Smooth muscle cell (in vitro differentiated cells): ENCODE measurements around the gene ELF5. TPM values are rescaled to one million over a fixed set of nuclear protein-coding genes. Genes with fewer than 3 reads are reported as not detected.

Source experiments
- DNase-seq: peaks from one replicate; lab custom pipeline; 2025; ENCODE audit not compliant: unreplicated experiment; lab: John Stamatoyannopoulos, UW
- H2AFZ ChIP-seq: fragments of 200-600 bp; sonication (generic); 2 replicates; pipeline ENCODE4 v1.6.0; 2016; ENCODE audit warnings: antibody characterized with exemption, low read depth, mild to moderate bottlenecking
- H3F3A ChIP-seq: fragments of 200-600 bp; sonication (generic); 2 replicates; pipeline ENCODE4 v1.6.0; 2017; ENCODE audit warnings: antibody characterized with exemption, low read depth
- H3K27ac ChIP-seq: fragments of 200-600 bp; sonication (generic); 2 replicates; pipeline ENCODE4 v1.5.1; 2016; ENCODE audit warnings: low read depth, mild to moderate bottlenecking
- H3K27me3 ChIP-seq: fragments of 200-600 bp; sonication (generic); 2 replicates; pipeline ENCODE4 v1.6.1; 2016; ENCODE audit warnings: low read depth, mild to moderate bottlenecking
- H3K36me3 ChIP-seq: fragments of 200-600 bp; sonication (generic); 2 replicates; pipeline ENCODE4 v1.5.1; 2016; ENCODE audit warnings: low read depth
- H3K4me1 ChIP-seq: fragments of 200-600 bp; sonication (generic); 2 replicates; pipeline ENCODE4 v1.5.1; 2016; ENCODE audit warnings: low read depth
- H3K4me2 ChIP-seq: fragments of 200-600 bp; sonication (generic); 2 replicates; pipeline ENCODE4 v1.6.0; 2016; ENCODE audit warnings: mild to moderate bottlenecking
- H3K4me3 ChIP-seq: fragments of 200-600 bp; sonication (generic); 2 replicates; pipeline ENCODE4 v1.5.1; 2016; ENCODE audit warnings: mild to moderate bottlenecking
- H3K79me2 ChIP-seq: fragments of 200-600 bp; sonication (generic); 2 replicates; pipeline ENCODE4 v1.6.0; 2016; ENCODE audit warnings: low read depth, mild to moderate bottlenecking
- H3K9ac ChIP-seq: fragments of 200-600 bp; sonication (generic); 2 replicates; pipeline ENCODE4 v1.6.0; 2016; ENCODE audit warnings: low read depth
- H3K9me3 ChIP-seq: fragments of 200-600 bp; sonication (generic); replicated peaks from 2 replicates; pipeline ENCODE4 v1.5.1; 2016; ENCODE audit warnings: low read depth
- H4K20me1 ChIP-seq: fragments of 200-600 bp; sonication (generic); 2 replicates; pipeline ENCODE4 v1.6.0; 2016; ENCODE audit warnings: low read depth
- WGBS: methylation state at CpG from one replicate; pipeline ENCODE4 v1.1.7; 2016; ENCODE audit warnings: low lambda C conversion rate; 5-methylcytosine and 5-hydroxymethylcytosine counted together
- polyA plus RNA-seq: library from polyadenylated mRNA; unstranded; fragments of >200 nt; fragmentation: Nextera tagmentation; extraction: Ambion mirVana; gene quantifications from 2 replicates; pipeline ENCODE4 v1.2.1, GENCODE V29; 2016
- total RNA-seq: library from RNA; depleted of rRNA; stranded (reverse); fragments of >200 nt; gene quantifications from 2 replicates; pipeline ENCODE4 v1.2.3, GENCODE V29; 2014
- TF ChIP-seq, protein P1 (sequence below): fragments of 200-600 bp; sonication (generic); IDR thresholded peaks from 2 replicates; pipeline ENCODE4 v1.5.1; 2017; ENCODE audit warnings: borderline replicate concordance, mild to moderate bottlenecking, antibody characterized with exemption; ENCODE audit not compliant: insufficient read depth, poor library complexity, severe bottlenecking

ELF5 gene
- total and polyA plus RNA-seq, 2 experiments from 2014 or later = 0.67 TPM; not detected in 1

DNA sequence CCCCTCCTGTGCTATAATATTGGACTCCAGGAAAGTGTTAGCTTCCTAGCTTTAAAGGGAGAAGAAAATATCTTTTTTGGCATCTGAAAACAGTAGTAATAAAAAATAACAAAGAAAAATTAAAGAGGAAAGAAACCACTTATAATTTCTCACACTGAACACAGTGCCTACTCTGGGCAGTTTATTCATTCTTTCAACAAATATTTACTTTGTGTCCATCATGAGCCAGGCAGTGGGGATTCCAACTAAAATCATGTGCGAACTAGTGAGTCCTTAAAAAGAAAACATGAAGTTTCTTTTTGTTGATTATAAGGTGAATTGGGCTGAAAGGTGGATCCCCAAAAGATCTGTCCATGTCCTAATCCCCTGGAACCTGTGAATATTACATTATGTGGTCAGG is 16.0 kb upstream of the ELF5 start:
- H2AFZ ChIP-seq = no peak overlapping the region
- no peaks in the 10 kb centered on the region for H3K4me1 ChIP-seq
- no peaks in the 10 kb centered on the region for H3K36me3 ChIP-seq
- H3K9me3 ChIP-seq = no peaks in the 10 kb centered on the region
- H3K27ac ChIP-seq = no peak overlapping the region
- DNase-seq = no peak
- H3K9ac ChIP-seq = no peak overlapping the region
- H4K20me1 ChIP-seq = no peaks in the 10 kb centered on the region
- no peaks in the 10 kb centered on the region for H3K27me3 ChIP-seq
- H3K4me3 ChIP-seq = no peak overlapping the region
- H3K4me2 ChIP-seq = no peak overlapping the region
- no peaks in the 10 kb centered on the region for H3F3A ChIP-seq
- TF ChIP-seq, protein P1, sequence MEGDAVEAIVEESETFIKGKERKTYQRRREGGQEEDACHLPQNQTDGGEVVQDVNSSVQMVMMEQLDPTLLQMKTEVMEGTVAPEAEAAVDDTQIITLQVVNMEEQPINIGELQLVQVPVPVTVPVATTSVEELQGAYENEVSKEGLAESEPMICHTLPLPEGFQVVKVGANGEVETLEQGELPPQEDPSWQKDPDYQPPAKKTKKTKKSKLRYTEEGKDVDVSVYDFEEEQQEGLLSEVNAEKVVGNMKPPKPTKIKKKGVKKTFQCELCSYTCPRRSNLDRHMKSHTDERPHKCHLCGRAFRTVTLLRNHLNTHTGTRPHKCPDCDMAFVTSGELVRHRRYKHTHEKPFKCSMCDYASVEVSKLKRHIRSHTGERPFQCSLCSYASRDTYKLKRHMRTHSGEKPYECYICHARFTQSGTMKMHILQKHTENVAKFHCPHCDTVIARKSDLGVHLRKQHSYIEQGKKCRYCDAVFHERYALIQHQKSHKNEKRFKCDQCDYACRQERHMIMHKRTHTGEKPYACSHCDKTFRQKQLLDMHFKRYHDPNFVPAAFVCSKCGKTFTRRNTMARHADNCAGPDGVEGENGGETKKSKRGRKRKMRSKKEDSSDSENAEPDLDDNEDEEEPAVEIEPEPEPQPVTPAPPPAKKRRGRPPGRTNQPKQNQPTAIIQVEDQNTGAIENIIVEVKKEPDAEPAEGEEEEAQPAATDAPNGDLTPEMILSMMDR = no peak
- H3K79me2 ChIP-seq = no peaks in the 10 kb centered on the region
- WGBS = 92% methylated on average over 1 of the region's 1 CpG

DNA sequence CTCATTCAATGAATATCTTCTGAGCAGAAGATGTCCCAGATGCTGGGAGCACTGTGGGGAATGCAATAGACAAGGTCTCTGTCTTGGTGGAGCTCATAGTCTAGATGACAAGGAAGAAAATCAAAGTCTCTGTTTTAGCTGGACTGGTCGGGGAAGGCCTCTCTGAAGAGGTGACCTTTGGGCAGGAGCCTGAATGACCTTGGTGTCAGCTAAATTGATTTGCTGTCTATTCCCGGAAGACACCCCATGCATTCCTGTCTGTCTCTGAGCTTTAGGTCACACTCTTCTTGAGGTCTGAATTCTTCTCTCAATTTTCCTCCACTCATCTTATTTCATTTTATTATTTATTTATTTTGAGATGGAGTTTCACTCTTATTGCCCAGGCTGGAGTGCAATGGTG is 14.5 kb upstream of the ELF5 start:
- no peaks in the 10 kb centered on the region for H3K79me2 ChIP-seq
- H3K4me3 ChIP-seq = no peak overlapping the region
- no peaks in the 10 kb centered on the region for H4K20me1 ChIP-seq
- H3K36me3 ChIP-seq = no peaks in the 10 kb centered on the region
- no peak overlapping the region for H2AFZ ChIP-seq
- no peaks in the 10 kb centered on the region for H3K27me3 ChIP-seq
- no peak overlapping the region for H3K4me2 ChIP-seq
- TF ChIP-seq, protein P1 = no peak
- 100% methylated on average over 2 of the region's 2 CpGs for WGBS
- DNase-seq = no peak
- H3K4me1 ChIP-seq = no peaks in the 10 kb centered on the region
- H3K9me3 ChIP-seq = no peaks in the 10 kb centered on the region
- no peak overlapping the region for H3K27ac ChIP-seq
- no peaks in the 10 kb centered on the region for H3F3A ChIP-seq
- no peak overlapping the region for H3K9ac ChIP-seq

DNA sequence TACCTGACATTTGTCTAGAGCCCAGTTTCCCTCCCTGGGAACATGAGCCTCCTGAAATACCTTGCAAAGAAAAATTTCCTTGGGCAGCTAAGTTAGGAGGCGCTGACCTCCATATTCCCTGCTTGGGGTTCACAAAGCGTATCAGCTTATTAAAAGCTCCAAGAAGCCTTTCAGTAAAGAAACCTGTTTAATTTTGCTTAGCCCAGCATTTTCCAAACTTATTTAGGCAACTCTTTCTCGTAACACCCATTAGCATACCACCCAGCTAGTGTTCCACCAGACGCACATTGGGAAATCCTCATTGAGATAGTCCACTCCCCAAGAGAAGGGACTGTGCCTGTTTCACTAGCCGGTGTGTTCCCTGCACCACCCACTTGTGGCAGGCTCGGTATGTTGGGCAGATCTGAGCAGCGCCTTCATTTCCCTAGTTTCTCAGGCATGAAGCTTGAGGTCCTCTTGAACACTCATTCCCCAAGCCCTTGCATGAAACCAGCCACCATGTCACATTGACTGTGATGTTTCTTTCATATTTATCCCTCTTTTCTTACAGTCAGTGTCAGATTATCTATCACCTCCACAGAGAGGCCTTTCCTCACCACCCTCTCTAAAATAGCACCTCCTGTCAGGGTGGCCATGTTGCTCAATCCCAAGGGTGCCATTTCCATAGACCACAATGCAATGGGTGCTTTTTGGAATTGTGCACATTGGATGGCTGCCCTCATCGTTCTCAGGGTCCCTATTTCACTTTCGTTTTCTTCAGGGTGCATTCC is 12.5 kb upstream of the ELF5 start:
- Histone ChIP-seq H3K9me3 (no peaks in the 10 kb centered on the region), H3K4me2 (no peak overlapping the region), H3K9ac (no peak overlapping the region), H3K4me1 (no peaks in the 10 kb centered on the region), H2AFZ (no peak overlapping the region), H3K79me2 (no peaks in the 10 kb centered on the region), H3K27ac (no peak overlapping the region), H3K36me3 (no peaks in the 10 kb centered on the region), H3K4me3 (no peak overlapping the region), H4K20me1 (no peaks in the 10 kb centered on the region), H3F3A (no peaks in the 10 kb centered on the region), H3K27me3 (no peaks in the 10 kb centered on the region)
- 75% methylated on average over 9 of the region's 9 CpGs for WGBS
- TF ChIP-seq, protein P1 = no peak
- DNase-seq = no peak

DNA sequence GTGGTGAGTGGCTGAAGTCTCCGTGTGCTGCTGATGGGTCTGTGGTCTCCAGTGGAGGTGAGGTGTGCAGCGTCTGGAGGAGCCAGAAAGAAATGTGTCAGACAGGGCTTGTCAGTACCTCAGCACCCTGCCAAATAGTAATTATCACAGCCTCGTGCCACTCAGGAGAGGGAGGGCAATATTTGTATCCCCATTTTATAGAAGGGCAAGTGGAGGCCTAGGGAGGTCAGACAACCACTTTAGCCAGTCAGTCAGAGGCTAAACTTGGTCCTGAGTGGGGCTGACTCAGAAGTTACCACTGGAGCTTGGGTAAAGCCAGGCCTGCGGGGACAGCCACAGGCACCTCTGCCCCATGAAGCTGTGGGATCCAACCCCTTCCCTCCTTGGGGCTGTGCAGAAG is 11.5 kb upstream of the ELF5 start:
- Histone ChIP-seq H2AFZ (no peak overlapping the region), H3K79me2 (no peaks in the 10 kb centered on the region), H4K20me1 (no peaks in the 10 kb centered on the region), H3K36me3 (no peaks in the 10 kb centered on the region), H3F3A (no peaks in the 10 kb centered on the region), H3K9me3 (no peaks in the 10 kb centered on the region), H3K27me3 (no peaks in the 10 kb centered on the region), H3K27ac (no peak overlapping the region), H3K4me3 (no peak overlapping the region), H3K4me1 (no peaks in the 10 kb centered on the region), H3K4me2 (no peak overlapping the region), H3K9ac (no peak overlapping the region)
- DNase-seq = no peak
- TF ChIP-seq, protein P1 = no peak
- WGBS = 89% methylated on average over 4 of the region's 4 CpGs
